Measurements from ENCODE around the gene CYP3A7.
A peak's percentile ranks its signal among the peaks of the same experiment; 100 is the strongest.
"Not testable (repeated sequence)": the region's sequence is repeated elsewhere in the genome, so short reads cannot be mapped to it uniquely, and the experiment has no call there.

The CYP3A7 gene

GRCh38 chr7:99734987-99735386 is at the start of gene CYP3A7:
Gene CYP3A7, minus strand, starts transcription at chr7:99735196. Its CDS starts 103 bp downstream, at chr7:99735093.
- FAIRE-seq, result no peak

GRCh38 chr7:99784007-99784406 is 49.0 kb upstream of the CYP3A7 start, which contains the start of gene CYP3A4:
Gene CYP3A4, minus strand, starts transcription at chr7:99784184. Its CDS starts 103 bp downstream, at chr7:99784081.
- FAIRE-seq, result no peak

- FAIRE-seq, result no peak
Measured at GRCh38 chr7:99782012-99782953, 47.3 kb upstream of the CYP3A7 start.

GRCh38 chr7:99780588-99780987 is 45.6 kb upstream of the CYP3A7 start:
- no peak for FAIRE-seq

- no peak for FAIRE-seq
Measured at GRCh38 chr7:99779949-99780348, 45.0 kb upstream of the CYP3A7 start.

GRCh38 chr7:99778880-99779279 is 43.9 kb upstream of the CYP3A7 start:
- FAIRE-seq, result no peak

GRCh38 chr7:99773395-99773794 is 38.4 kb upstream of the CYP3A7 start:
- FAIRE-seq, result not testable (repeated sequence)

- FAIRE-seq, result no peak
Measured at GRCh38 chr7:99772565-99772964, 37.6 kb upstream of the CYP3A7 start.

GRCh38 chr7:99769494-99769893 is 34.5 kb upstream of the CYP3A7 start:
- FAIRE-seq, result not testable (repeated sequence)

- no peak for FAIRE-seq
Measured at GRCh38 chr7:99768471-99768870, 33.5 kb upstream of the CYP3A7 start.

- no peak for FAIRE-seq
Measured at GRCh38 chr7:99767662-99768061, 32.7 kb upstream of the CYP3A7 start.

GRCh38 chr7:99766484-99767099 is 31.6 kb upstream of the CYP3A7 start:
- FAIRE-seq, result no peak

GRCh38 chr7:99764478-99764877 is 29.5 kb upstream of the CYP3A7 start:
- no peak for FAIRE-seq

- FAIRE-seq, result no peak
Measured at GRCh38 chr7:99762680-99763327, 27.8 kb upstream of the CYP3A7 start.

GRCh38 chr7:99755085-99755484 is 20.1 kb upstream of the CYP3A7 start:
- FAIRE-seq, result no peak

GRCh38 chr7:99752356-99752755 is 17.4 kb upstream of the CYP3A7 start:
- no peak for FAIRE-seq

- FAIRE-seq, result peak; percentile 18
Measured at GRCh38 chr7:99751322-99752052, 16.5 kb upstream of the CYP3A7 start.

- FAIRE-seq, result no peak
Measured at GRCh38 chr7:99748846-99749579, 14.0 kb upstream of the CYP3A7 start.

- not testable (repeated sequence) for FAIRE-seq
Measured at GRCh38 chr7:99746915-99747314, 11.9 kb upstream of the CYP3A7 start.

GRCh38 chr7:99745395-99745794 is 10.4 kb upstream of the CYP3A7 start:
- not testable (repeated sequence) for FAIRE-seq

GRCh38 chr7:99742737-99743394 is 7.9 kb upstream of the CYP3A7 start:
- FAIRE-seq, result no peak
